T follicular helper cell (primary cell): ENCODE measurements around the gene SRGAP1.
"Not testable (repeated sequence)": the region's sequence is repeated elsewhere in the genome, so short reads cannot be mapped to it uniquely, and the experiment has no call there.

Experiments
- DNase-seq: peaks from one replicate; pipeline ENCODE4 v3.0.0-alpha.2; 2020; ENCODE audit warnings: low read depth

Gene SRGAP1

GRCh38 chr12:63870838-63871237 is 26.3 kb downstream of the SRGAP1 start:
- DNase-seq, result no peak

DNA sequence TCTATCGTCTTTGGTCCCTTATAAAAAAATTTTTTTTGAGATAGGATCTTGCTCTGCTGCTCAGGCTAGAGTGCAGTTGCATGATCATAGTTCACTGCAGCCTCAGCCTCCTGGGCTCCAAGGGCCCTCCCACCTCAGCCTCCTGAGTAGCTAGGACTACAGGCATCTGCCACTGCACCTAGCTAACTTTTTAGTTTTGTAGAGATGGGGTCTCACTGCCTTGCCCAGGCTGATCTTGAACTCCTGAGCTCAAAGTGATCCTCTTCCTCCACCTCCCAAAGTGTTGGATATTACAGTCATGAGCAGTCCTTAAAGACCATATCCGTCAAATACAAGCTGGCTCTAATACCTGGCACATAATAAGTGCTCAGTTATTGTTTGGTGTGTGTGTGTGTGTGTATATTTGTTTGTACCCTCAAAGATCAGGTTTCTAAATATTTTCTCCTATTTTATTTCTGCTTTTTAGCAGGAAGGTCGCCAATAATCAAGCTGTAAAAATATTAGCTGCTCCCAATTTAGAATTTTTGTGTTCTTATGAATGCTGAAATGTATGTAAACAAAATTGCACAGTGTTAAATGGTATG is 30.5 kb downstream of the SRGAP1 start:
- DNase-seq, result no peak

GRCh38 chr12:63875703-63876102 is 31.2 kb downstream of the SRGAP1 start:
- DNase-seq, result no peak

- no peak for DNase-seq
Measured at GRCh38 chr12:63876980-63877379, 32.5 kb downstream of the SRGAP1 start.

DNA sequence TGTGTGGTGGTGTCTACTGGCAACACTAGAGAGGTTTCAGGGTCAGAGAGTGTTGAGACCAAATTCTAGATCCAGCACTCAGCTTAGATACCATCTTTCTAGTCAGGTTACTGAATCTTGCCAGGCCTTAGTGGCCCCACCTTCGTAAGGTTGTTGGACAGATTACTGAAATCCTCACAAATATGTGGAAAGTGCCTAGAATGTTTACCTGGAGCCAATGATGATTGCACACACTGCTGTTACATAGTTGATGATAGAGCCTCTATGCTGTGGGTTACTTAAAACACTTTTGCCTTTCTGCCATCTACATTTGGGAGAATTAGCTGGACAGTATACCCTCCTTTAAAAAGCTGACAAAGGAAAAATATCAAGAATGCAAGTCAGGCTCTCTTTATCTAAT is 33.2 kb downstream of the SRGAP1 start:
- DNase-seq, result no peak

- DNase-seq, result not testable (repeated sequence)
Measured at GRCh38 chr12:63880235-63880634, 35.7 kb downstream of the SRGAP1 start.

DNA sequence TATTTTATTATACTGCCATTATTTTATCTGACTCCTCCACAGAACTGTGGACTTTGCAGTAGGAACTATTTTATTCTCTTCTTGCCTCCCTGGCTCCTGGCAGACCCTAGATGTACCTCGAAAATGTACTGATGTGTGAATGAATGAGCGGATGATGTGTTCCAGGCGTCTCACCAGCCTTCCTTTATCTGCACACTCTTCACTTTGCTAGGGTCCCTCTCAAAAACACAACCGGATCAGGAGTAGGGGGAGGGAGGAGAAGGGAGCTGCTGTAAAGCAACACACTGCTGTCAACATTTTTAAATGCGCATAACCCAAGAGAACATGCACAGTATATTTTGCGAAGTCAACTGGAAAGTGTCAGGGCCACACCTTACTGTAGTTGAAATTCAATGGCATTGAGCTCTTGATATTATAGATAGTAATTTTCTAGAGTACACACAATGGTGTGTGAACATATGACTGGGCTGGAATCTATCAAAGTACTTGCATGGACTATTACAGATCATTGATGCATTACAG is 36.3 kb downstream of the SRGAP1 start:
- no peak for DNase-seq

GRCh38 chr12:63882844-63883243 is 38.3 kb downstream of the SRGAP1 start:
- DNase-seq, result no peak

- no peak for DNase-seq
Measured at GRCh38 chr12:63885401-63885800, 40.9 kb downstream of the SRGAP1 start.

DNA sequence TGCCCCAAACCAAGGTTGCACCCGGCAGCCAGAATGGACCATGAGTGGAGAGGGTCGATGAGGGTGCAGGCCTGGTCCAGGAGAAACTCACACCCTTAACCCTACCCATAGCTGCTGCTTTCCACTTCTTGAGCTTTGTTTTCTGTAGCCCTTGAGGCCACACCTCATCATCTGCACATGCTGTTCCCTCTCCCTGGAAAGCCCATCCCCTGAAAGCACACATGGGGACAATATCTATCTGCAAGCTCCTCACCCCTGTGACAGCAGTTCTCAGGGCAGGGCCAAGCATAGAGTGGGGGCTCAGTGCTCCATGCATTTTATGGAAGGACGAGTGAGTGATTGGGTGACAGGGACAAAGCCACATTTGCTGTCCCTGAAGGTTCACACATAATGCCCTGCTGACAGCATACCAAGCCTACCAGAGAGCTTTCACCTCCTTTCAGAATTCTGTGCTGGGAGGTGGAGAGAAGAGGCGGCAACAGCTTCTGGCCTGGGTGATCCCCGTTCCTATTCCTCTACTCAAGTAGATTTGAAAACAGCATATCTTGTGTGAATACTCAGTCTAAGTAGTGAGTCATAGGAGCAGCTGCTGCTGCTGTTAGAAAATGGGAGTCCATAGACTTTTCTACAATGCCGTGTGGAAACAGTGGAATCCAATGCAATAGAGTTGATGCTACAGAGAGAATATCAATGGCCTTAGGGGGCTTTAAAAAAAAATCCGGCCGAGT is 44.6 kb downstream of the SRGAP1 start:
- DNase-seq, result no peak

DNA sequence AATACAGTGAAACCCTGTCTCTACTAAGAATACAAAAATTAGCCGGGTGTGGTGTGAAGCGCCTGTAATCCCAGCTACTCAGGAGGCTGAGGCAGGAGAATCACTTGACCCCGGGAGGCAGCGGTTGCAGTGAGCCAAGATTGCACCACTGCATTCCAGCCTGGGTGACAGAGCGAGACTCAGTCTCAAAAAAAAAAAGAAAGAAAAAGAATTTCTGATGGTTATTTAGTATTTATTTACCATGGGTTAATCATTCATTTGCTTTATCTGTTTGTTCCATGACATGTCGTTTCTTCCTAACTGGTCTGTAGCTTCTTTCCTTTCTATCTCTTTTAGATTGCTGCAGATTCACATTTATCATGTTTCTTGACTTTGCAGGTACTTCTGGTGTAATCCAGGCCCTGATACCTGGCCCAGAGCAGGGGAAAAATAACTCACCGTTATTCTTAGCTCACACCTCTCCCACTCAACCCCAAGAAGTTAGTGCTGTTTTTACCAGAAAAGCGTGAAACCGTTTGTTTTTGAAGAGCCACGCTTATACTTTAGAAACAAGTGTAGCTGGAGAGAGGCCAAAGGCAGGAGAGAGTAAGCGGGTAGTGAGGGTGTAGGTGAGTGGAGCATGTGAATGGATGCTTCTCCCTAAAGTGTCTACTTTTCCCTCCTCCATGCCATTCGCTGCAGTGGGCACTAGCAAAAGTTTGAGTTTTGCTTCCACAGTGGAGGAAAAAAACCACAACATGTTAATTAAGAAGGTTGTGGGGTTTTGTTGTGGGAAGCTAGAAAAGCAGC is 45.4 kb downstream of the SRGAP1 start:
- no peak for DNase-seq

DNA sequence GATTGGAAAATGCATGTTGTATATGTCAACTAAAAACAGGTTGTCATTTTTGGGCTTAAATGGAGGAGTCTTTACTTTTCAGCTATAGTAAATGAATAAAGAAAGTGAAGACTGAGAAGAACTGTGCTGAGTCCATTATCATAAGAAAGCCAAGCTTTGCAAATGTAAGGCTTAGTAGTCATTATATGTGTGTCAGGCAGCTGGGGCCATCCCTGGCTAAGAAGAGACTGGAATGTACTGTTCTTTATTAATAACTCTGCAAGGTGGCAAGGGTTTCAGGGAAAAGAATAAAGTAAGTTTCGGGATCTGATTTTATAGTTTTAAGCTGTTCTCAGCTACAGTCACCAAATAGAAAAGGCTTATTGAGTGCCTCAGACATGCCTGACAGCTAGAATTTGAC is 48.7 kb downstream of the SRGAP1 start:
- no peak for DNase-seq

DNA sequence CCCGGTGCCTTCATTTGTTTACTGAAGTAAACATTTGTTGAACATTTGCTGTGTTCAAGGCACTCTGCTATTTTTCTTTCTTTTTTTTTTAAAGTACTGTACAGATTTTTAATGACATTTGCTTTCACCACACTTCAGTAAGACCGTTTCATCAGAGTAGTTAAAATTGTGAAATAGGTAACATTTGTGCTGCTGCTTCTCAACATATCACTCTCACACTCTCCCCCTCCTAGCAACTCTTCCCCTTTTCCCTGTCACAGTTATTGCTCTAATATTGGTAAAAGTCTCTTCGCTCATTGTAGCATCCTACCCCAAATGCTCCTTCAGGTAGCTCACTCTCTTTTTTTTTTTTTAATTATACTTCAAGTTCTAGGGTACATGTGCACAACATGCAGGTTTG is 49.6 kb downstream of the SRGAP1 start:
- DNase-seq, result no peak

DNA sequence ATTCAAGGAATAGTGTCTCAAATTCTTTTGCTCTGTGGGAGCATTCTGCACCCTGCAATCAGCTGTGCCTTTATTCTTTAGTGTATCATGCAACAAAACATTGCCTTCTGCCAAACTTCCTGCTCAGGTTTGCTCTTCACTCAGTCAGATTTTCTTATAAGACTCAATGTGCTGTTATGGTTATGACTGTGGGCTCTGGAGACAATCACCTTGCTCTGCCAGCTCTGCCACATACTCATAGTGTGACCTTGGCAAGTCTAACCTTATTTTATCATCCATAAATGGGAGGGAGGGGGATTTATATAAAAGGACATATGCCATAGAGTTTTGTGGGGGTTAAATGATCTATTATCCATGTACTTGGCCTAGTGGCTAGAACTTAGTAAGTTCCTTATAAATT is 51.3 kb downstream of the SRGAP1 start:
- no peak for DNase-seq

DNA sequence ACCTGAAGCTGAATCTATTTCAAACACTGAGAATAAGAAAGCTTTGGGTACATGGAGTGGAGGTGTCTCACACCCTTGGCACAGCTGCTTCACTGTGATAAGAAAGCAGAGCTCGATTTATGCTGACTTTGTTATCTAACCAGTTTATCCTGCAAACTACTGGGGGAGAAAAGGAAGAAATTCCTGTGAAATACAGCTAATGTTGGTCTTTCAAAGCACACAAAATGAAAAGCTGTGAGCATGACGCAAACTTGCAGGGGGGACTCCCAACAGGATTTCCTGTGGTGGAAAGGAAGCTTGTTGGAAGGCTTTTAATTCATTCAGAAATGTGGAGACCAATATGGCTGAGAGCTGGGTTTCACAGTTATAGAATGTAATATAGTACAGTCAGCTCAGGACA is 53.4 kb downstream of the SRGAP1 start:
- DNase-seq, result no peak

GRCh38 chr12:63898764-63899337 is 54.4 kb downstream of the SRGAP1 start:
- no peak for DNase-seq

DNA sequence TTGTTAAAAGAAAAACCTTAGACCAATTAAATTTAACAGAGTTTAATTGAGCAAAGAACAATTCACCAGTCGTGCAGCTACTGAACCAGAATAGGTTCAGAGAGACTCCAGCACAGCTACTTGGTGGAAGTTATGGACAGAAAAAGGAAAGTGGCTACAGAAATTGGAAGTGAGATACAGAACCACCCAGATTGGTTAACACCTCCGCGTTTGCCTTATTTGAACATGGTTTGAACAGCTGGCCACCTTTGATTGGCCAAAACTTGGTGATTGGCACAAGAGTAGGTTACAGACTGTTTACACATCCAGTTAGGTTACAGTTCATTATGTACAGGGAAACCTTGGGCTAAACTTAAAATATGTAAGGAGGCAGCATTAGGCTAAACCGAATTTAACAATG is 54.9 kb downstream of the SRGAP1 start:
- DNase-seq, result no peak

DNA sequence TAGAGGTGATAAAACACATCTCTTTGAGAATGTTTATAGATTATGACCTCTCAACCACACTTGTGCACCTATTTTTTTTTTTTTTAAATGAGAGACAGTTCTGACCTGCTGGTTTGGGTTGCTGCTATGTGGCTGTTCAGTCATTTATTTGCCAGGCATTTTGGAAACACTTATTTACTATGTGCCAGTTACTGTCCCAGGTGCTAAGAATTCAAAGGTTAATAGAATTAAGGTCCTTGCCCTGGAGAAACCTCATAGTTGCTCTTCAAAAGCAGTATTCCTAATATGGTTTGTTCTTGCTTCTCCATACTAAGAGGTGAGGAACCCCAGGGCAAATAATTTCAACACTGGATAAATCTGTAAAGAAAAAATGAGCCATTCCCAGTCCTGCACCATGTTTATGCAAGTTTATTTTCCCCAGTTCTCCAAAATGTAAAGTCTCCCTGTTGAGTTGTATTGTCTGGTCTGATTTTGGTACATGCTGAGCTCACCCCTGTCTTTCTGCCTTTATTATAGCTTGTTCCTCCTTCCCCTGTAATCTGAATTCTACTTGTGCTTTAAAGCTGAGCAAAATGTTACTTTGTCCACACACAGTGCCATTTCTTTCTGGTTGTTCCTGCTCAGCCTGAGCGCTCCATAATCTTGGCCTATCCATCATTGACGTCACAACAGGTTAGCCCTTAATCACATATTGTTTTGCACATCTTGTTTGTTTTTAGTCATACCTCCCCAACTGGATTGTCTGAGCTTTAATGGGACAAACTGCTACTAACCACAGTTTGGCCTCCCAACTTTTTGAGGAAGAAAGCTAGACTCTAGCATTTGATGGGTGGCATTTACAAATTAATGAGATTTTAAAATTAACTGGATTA is 56.7 kb downstream of the SRGAP1 start:
- no peak for DNase-seq

- no peak for DNase-seq
Measured at GRCh38 chr12:63904653-63905052, 60.2 kb downstream of the SRGAP1 start.

DNA sequence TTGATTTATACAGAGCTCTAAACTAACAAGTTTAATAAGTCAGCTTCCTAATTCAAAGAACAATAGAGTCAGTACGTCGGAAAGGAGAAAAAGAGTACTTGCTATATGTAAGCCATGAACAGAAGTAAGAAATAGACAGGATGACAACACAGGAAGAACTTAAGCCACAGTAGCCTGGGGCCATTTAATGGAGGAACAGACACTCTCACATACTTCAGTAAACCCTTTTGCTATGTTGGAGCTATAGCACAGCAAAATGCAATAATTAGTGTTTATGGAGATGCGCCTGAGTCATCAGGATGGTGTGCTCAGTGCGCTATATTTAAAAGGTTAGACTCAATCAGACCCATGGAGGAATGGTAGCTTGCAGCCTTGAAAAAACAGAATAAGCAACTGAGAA is 61.0 kb downstream of the SRGAP1 start:
- no peak for DNase-seq

- no peak for DNase-seq
Measured at GRCh38 chr12:63906876-63907275, 62.4 kb downstream of the SRGAP1 start.

- no peak for DNase-seq
Measured at GRCh38 chr12:63907561-63907960, 63.1 kb downstream of the SRGAP1 start.
